DMS53 treated with DMSO at 0.1 percent for 48 hours (cell line): Measurements from ENCODE around the gene ZNF132.
"Not testable (repeated sequence)": the region's sequence is repeated elsewhere in the genome, so short reads cannot be mapped to it uniquely, and the experiment has no call there.

Source experiments
- DNase-seq: peaks from one replicate; lab custom pipeline; 2025; ENCODE audit not compliant: unreplicated experiment; lab: John Stamatoyannopoulos, UW

ZNF132 gene

GRCh38 chr19:58439576-58440554 lies at the start of gene ZNF132:
Gene ZNF132 (minus strand): TSS chr19:58440153. CDS start chr19:58439821, 332 bp downstream.
- DNase-seq = peak; percentile 97

DNA sequence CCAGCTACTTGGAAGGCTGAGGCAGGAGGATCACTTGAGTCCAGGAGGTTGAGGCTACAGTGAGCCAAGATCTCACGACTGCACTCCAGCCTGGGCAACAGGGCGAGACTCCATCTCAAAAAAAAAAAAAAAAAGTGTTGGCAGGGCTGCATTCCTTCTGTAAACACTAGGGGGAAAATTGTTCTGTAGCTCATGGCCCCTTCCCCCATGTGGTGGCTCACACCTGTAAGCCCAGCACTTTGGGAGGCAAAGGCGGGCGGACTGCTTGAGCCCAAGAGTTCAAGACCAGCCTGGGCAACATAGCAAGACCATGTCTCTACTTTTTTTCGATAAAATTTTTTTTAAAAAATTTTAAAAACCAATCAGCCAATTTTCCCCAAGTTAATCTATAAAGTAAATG lies 44.4 kb upstream of the ZNF132 start:
- DNase-seq = not testable (repeated sequence)

GRCh38 chr19:58483776-58484175 lies 43.8 kb upstream of the ZNF132 start:
- no peak for DNase-seq

- no peak for DNase-seq
Measured at GRCh38 chr19:58482372-58482771, 42.4 kb upstream of the ZNF132 start.

DNA sequence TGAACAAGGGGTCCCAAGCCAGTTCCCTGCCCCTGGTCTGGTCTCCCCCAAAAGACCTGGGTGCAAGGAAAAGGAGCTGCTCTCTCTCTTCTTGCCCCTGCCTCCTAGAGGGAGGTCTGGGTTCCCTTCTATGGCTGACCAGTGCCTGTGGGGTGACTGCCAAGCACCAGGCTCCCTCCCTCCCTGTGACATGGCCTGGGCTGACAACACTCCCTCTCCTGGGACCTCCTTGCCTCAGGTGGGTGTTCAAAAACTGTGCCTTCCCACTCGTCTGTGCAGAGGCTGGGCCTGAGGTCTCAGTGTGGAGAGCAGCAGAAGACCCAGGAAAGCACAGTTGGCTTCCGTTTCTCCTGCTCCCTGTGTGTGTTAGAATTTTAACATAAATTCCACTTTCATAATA lies 40.9 kb upstream of the ZNF132 start:
- DNase-seq = no peak

GRCh38 chr19:58480481-58480830 lies 40.5 kb upstream of the ZNF132 start:
- no peak for DNase-seq

DNA sequence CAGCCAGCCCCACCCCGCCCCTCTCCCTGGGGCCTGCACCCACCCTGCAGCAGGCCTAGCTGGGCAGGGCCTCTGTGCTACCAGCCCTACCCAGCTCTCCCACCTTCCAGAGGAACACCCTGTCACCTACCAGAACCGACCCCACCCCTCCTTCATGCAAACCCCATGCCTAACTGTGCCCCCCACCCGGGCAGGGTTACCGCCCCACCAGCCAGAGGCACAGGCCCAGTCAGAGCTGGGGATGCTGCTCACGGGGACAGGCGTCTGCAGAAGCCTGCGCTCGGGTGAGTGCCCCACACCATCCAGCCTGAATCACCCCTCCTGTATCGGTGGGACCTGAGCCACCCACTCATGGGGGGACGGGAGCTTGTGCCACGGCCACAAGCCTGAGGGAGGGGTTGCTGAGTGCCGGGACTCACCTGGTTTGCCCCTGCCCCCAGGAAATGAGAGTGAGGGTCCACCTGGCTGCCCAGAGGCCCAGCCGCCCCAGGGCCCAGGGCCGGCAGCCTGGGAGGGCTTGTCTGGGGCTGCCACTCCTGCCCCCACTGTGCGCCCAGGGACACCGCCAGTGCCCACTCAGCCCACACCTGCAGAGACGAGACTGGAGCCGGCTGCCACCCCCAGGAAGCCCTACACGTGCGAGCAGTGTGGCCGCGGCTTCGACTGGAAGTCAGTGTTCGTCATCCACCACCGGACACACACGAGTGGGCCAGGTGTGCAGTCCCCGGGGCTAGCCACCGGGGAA lies 40.0 kb upstream of the ZNF132 start:
- no peak for DNase-seq

GRCh38 chr19:58479303-58479702 lies 39.4 kb upstream of the ZNF132 start:
- no peak for DNase-seq

GRCh38 chr19:58477871-58478270 lies 37.9 kb upstream of the ZNF132 start:
- no peak for DNase-seq

- DNase-seq = no peak
Measured at GRCh38 chr19:58477130-58477529, 37.2 kb upstream of the ZNF132 start.

DNA sequence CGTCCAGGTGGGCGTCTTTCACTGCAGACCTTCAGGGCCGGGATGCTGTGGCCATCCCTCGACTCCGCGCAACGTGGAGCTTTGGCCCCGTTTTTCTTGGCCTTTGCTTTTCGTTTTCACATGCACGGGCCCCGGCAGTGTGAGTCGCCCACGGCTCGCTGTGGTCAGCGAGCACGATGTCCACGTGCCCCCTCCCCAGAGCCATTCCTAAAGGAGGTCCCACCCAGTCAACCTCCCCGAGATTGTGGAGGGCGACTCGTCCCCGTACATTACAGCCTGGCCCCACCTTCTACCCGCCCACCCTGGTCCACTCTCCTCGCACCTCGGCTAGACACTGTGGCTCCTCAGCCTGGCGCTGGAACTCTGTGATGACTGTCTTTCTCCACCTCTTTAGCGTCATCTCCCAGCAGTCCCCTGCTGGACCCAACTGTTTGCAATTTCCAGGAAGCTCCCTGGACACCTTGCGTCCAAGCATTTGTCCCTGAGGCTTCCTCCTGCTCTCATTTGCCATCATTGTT lies 36.6 kb upstream of the ZNF132 start:
- DNase-seq = peak; percentile 12

GRCh38 chr19:58475714-58476497 lies 36.0 kb upstream of the ZNF132 start, which contains the start of gene ZNF446:
Gene ZNF446 (plus strand): TSS chr19:58476352. CDS start chr19:58477219, 867 bp downstream.
- peak; percentile 95 for DNase-seq

DNA sequence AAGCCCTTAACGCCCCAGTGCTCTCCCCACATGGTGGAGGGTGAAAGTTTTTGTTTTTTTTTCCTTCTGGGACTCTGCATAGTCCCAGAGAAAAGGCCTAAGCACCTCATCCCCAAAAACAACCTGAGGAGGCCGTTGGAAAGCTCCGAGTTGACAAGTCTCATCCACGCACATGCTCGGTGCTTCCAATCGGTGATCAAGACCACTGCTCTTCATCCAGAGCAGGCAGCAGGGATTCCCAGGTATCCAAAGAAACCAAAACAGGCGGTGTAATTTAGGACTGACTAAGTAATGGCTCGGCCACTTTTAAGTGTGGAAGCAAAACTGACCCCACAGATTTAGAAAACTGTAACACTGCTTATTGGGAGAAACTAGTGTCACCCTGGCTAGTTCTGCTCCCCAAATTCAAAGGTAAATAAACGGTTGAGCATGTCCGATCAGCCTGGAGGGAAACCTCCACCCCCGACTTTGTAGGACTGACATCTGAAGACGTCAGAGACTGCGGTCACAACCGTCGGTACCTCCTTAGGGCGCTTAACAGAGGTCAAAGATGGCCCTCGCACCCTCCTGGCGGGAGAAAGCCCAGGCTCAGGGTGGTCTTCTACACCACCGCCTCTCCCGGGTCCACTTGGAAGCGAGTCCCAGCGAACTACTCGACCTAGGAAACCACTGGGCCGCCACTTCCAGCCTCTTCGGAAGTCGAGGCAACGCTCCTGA lies 35.2 kb upstream of the ZNF132 start:
- DNase-seq = peak; percentile 30

- no peak for DNase-seq
Measured at GRCh38 chr19:58474291-58474996, 34.5 kb upstream of the ZNF132 start.

- DNase-seq = no peak
Measured at GRCh38 chr19:58473775-58474174, 33.8 kb upstream of the ZNF132 start.

- DNase-seq = no peak
Measured at GRCh38 chr19:58471736-58472135, 31.8 kb upstream of the ZNF132 start.

DNA sequence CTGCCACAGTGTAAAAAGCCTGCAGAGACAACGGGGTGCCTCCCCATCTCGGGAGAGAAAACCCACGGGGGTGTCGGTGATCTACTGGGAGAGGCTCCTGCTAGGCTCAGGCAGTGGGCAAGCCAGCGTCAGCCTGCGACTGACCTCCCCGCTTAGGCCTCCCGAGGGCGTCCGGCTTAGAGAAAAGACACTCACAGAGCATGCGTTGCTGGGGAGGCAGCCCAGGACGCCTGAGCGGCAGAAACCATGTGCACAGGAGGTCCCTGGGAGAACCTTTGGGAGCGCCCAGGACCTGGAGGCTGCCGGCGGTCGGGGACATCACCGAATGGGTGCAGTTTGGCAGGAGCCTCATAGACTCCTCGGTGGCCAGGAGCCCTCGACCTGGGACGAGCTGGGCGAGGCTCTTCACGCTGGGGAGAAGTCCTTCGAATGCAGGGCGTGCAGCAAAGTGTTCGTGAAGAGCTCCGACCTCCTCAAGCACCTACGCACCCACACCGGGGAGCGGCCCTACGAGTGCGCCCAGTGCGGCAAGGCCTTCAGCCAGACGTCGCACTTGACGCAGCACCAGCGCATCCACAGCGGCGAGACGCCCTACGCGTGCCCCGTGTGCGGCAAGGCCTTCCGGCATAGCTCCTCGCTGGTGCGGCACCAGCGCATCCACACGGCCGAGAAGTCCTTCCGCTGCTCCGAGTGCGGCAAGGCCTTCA lies 31.0 kb upstream of the ZNF132 start:
- not testable (repeated sequence) for DNase-seq

- no peak for DNase-seq
Measured at GRCh38 chr19:58469241-58470013, 29.5 kb upstream of the ZNF132 start.
